SK-N-SH treated with all-trans-retinoic acid at 6 μM for 48 hours (cell line): Measurements from ENCODE around the gene CLDN18.

Source experiments
- ATAC-seq: fragments of 200-7000 bp; cut with Tn5 transposase; 3 replicates; pipeline ENCODE4 v1.9.1; 2020; ENCODE audit warnings: mild to moderate bottlenecking, moderate library complexity
- ARNTL ChIP-seq: fragments of 450-650 bp; formaldehyde crosslinking; IDR thresholded peaks from 2 replicates; pipeline ENCODE4 v1.5.0; 2020; ENCODE audit warnings: low read depth, mild to moderate bottlenecking, moderate library complexity, borderline replicate concordance
- BACH2 ChIP-seq: fragments of 250-450 bp; sonication (Bioruptor Pico); IDR thresholded peaks from 2 replicates; pipeline ENCODE4 v1.9.0; 2021; ENCODE audit warnings: mild to moderate bottlenecking, borderline replicate concordance
- CREB5 ChIP-seq: fragments of 250-450 bp; sonication (Bioruptor Pico); IDR thresholded peaks from 2 replicates; pipeline ENCODE4 v1.5.1; 2020; ENCODE audit warnings: low read depth, mild to moderate bottlenecking, moderate library complexity
- CSDC2 ChIP-seq: fragments of 250-450 bp; sonication (Bioruptor Pico); IDR thresholded peaks from 2 replicates; pipeline ENCODE4 v1.5.0; 2020; ENCODE audit warnings: mild to moderate bottlenecking, moderate library complexity
- ESRRG ChIP-seq: fragments of 250-450 bp; sonication (Bioruptor Pico); IDR thresholded peaks from 2 replicates; pipeline ENCODE4 v1.6.1; 2021; ENCODE audit warnings: mild to moderate bottlenecking
- GLIS3 ChIP-seq: fragments of 250-450 bp; sonication (Bioruptor Pico); IDR thresholded peaks from 2 replicates; pipeline ENCODE4 v1.5.0; 2020; ENCODE audit warnings: mild to moderate bottlenecking, moderate library complexity
- ISL1 ChIP-seq: fragments of 250-450 bp; sonication (Bioruptor Pico); IDR thresholded peaks from 2 replicates; pipeline ENCODE4 v2.1.2; 2022; ENCODE audit warnings: mild to moderate bottlenecking, moderate library complexity
- OSR1 ChIP-seq: fragments of 250-450 bp; sonication (Bioruptor Pico); IDR thresholded peaks from 2 replicates; pipeline ENCODE4 v1.8.0; 2022; ENCODE audit warnings: moderate library complexity, mild to moderate bottlenecking, inconsistent platforms
- PATZ1 ChIP-seq: fragments of 250-450 bp; sonication (Bioruptor Pico); IDR thresholded peaks from 2 replicates; pipeline ENCODE4 v1.8.0; 2020; ENCODE audit warnings: mild to moderate bottlenecking, moderate library complexity, borderline replicate concordance
- POU6F1 ChIP-seq: fragments of 250-450 bp; sonication (Bioruptor Pico); IDR thresholded peaks from 2 replicates; pipeline ENCODE4 v1.8.0; 2021; ENCODE audit warnings: low read depth, mild to moderate bottlenecking, moderate library complexity, borderline replicate concordance
- PPARA ChIP-seq: fragments of 250-450 bp; sonication (Bioruptor Pico); IDR thresholded peaks from 2 replicates; pipeline ENCODE4 v1.5.0; 2020; ENCODE audit warnings: mild to moderate bottlenecking, borderline replicate concordance
- RARB ChIP-seq: fragments of 250-450 bp; sonication (Bioruptor Pico); IDR thresholded peaks from 2 replicates; pipeline ENCODE4 v1.8.0; 2021; ENCODE audit warnings: mild to moderate bottlenecking, moderate library complexity
- SNAI2 ChIP-seq: fragments of 250-450 bp; sonication (Bioruptor Pico); IDR thresholded peaks from 2 replicates; pipeline ENCODE4 v1.5.0; 2020; ENCODE audit warnings: mild to moderate bottlenecking, moderate library complexity
- TOX ChIP-seq: fragments of 250-450 bp; sonication (Bioruptor Pico); IDR thresholded peaks from 2 replicates; pipeline ENCODE4 v1.8.0; 2021; ENCODE audit warnings: mild to moderate bottlenecking, moderate library complexity, borderline replicate concordance
- TSHZ2 ChIP-seq: fragments of 250-450 bp; sonication (Bioruptor Pico); IDR thresholded peaks from 2 replicates; pipeline ENCODE4 v1.5.0; 2020; ENCODE audit warnings: mild to moderate bottlenecking, moderate library complexity
- ZC3H10 ChIP-seq: fragments of 250-450 bp; sonication (Bioruptor Pico); IDR thresholded peaks from 2 replicates; pipeline ENCODE4 v1.5.1; 2021; ENCODE audit warnings: mild to moderate bottlenecking, moderate library complexity
- ZFP30 ChIP-seq: fragments of 450-650 bp; formaldehyde crosslinking; IDR thresholded peaks from 2 replicates; pipeline ENCODE4 v1.5.0; 2022; ENCODE audit warnings: mild to moderate bottlenecking, moderate library complexity
- ZNF565 ChIP-seq: fragments of 450-650 bp; formaldehyde crosslinking; conservative IDR thresholded peaks from 2 replicates; pipeline ENCODE4 v1.5.0; 2020; ENCODE audit warnings: low read depth, mild to moderate bottlenecking, moderate library complexity
- ZNF8 ChIP-seq: fragments of 450-650 bp; formaldehyde crosslinking; IDR thresholded peaks from 2 replicates; pipeline ENCODE4 v1.5.0; 2020; ENCODE audit warnings: mild to moderate bottlenecking, moderate library complexity

The CLDN18 gene

GRCh38 chr3:138079901-138080300 lies 69.9 kb downstream of the CLDN18 start:
- TF ChIP-seq ISL1 (no peak), PPARA (CRISPR knock-in tag) (no peak)
- no peak for ATAC-seq

- no peak for TF ChIP-seq CSDC2 (CRISPR knock-in tag)
- no peak for TF ChIP-seq SNAI2
- TF ChIP-seq ZC3H10 (CRISPR knock-in tag) = no peak
- no peak for TF ChIP-seq ESRRG (CRISPR knock-in tag)
- TF ChIP-seq ISL1 = no peak
- TF ChIP-seq RARB = no peak
- no peak for TF ChIP-seq GLIS3 (CRISPR knock-in tag)
- no peak for TF ChIP-seq BACH2 (CRISPR knock-in tag)
- TF ChIP-seq TSHZ2 (CRISPR knock-in tag) = no peak
- no peak for TF ChIP-seq CREB5
- TF ChIP-seq PATZ1 (CRISPR knock-in tag) = no peak
- TF ChIP-seq PPARA (CRISPR knock-in tag) = no peak
- no peak for TF ChIP-seq POU6F1 (CRISPR knock-in tag)
- no peak for TF ChIP-seq ZNF565 (CRISPR knock-in tag)
- ATAC-seq = peak; percentile 66
These were observed 71.6 kb downstream of the CLDN18 start for GRCh38 chr3:138081371-138082084.

- ATAC-seq = peak; percentile 78
- TF ChIP-seq ZNF8 (CRISPR knock-in tag) (no peak), PATZ1 (CRISPR knock-in tag) (0 out of 2 replicates have a peak, but pooled peaks have one; percentile 8)
- TF ChIP-seq, all 23 proteins: peak for 1
These were observed 72.4 kb downstream of the CLDN18 start for GRCh38 chr3:138082085-138082991.

GRCh38 chr3:138082992-138083386 lies 73.0 kb downstream of the CLDN18 start:
- ATAC-seq = no peak
- TF ChIP-seq TOX (CRISPR knock-in tag) (no peak), SNAI2 (no peak), CREB5 (no peak), OSR1 (CRISPR knock-in tag) (no peak), ZNF8 (CRISPR knock-in tag) (no peak), ISL1 (no peak), ZFP30 (CRISPR knock-in tag) (no peak), ZC3H10 (CRISPR knock-in tag) (no peak), POU6F1 (CRISPR knock-in tag) (no peak), ZNF565 (CRISPR knock-in tag) (no peak), CSDC2 (CRISPR knock-in tag) (no peak), GLIS3 (CRISPR knock-in tag) (no peak), RARB (no peak), ARNTL (CRISPR knock-in tag) (no peak)
